ENCODE measurements around the gene LPP. TPM values are rescaled to one million over a fixed set of nuclear protein-coding genes. Genes with fewer than 3 reads are reported as not detected.

The LPP gene
- total and polyA plus RNA-seq, 2 of the 13 experiments (the other 11 are each of a cell fraction or from before 2014, with no cell fraction given), result 19.2 to 29.9 TPM

DNA sequence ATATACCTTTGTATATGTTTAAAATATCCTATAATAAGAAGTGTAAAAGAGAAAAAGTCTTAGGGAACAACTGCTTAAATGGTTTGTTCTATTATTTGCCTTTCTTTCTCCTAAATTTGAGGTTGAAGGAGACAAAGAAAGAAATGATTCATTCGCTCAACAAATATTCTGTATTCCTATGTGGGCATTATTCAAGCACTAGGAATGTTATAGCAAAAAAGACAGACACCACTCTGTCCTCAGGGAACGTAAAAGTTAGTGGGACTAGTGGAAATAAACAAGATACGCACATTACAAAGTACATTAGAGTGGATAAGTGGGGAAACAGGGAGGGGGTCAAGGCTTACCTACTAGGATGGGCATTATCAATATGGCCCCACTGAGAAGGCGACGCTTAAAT, 332.2 kb downstream of the LPP start (continued):
- TF ChIP-seq, protein P1, sequence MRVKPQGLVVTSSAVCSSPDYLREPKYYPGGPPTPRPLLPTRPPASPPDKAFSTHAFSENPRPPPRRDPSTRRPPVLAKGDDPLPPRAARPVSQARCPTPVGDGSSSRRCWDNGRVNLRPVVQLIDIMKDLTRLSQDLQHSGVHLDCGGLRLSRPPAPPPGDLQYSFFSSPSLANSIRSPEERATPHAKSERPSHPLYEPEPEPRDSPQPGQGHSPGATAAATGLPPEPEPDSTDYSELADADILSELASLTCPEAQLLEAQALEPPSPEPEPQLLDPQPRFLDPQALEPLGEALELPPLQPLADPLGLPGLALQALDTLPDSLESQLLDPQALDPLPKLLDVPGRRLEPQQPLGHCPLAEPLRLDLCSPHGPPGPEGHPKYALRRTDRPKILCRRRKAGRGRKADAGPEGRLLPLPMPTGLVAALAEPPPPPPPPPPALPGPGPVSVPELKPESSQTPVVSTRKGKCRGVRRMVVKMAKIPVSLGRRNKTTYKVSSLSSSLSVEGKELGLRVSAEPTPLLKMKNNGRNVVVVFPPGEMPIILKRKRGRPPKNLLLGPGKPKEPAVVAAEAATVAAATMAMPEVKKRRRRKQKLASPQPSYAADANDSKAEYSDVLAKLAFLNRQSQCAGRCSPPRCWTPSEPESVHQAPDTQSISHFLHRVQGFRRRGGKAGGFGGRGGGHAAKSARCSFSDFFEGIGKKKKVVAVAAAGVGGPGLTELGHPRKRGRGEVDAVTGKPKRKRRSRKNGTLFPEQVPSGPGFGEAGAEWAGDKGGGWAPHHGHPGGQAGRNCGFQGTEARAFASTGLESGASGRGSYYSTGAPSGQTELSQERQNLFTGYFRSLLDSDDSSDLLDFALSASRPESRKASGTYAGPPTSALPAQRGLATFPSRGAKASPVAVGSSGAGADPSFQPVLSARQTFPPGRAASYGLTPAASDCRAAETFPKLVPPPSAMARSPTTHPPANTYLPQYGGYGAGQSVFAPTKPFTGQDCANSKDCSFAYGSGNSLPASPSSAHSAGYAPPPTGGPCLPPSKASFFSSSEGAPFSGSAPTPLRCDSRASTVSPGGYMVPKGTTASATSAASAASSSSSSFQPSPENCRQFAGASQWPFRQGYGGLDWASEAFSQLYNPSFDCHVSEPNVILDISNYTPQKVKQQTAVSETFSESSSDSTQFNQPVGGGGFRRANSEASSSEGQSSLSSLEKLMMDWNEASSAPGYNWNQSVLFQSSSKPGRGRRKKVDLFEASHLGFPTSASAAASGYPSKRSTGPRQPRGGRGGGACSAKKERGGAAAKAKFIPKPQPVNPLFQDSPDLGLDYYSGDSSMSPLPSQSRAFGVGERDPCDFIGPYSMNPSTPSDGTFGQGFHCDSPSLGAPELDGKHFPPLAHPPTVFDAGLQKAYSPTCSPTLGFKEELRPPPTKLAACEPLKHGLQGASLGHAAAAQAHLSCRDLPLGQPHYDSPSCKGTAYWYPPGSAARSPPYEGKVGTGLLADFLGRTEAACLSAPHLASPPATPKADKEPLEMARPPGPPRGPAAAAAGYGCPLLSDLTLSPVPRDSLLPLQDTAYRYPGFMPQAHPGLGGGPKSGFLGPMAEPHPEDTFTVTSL (CRISPR knock-in tag; IDR thresholded peaks at IDR 0.05; ENCODE audit: borderline replicate concordance), result no peak
- TF ChIP-seq TP53 (CRISPR knock-in tag; conservative IDR thresholded peaks at IDR 0.05) (no peak), MXI1 (IDR thresholded peaks at IDR 0.05; ENCODE audit: borderline replicate concordance, low read depth, low read length) (no peak)
- TF ChIP-seq, protein P2, sequence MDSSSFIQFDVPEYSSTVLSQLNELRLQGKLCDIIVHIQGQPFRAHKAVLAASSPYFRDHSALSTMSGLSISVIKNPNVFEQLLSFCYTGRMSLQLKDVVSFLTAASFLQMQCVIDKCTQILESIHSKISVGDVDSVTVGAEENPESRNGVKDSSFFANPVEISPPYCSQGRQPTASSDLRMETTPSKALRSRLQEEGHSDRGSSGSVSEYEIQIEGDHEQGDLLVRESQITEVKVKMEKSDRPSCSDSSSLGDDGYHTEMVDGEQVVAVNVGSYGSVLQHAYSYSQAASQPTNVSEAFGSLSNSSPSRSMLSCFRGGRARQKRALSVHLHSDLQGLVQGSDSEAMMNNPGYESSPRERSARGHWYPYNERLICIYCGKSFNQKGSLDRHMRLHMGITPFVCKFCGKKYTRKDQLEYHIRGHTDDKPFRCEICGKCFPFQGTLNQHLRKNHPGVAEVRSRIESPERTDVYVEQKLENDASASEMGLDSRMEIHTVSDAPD (CRISPR knock-in tag; IDR thresholded peaks at IDR 0.05), result no peak

DNA sequence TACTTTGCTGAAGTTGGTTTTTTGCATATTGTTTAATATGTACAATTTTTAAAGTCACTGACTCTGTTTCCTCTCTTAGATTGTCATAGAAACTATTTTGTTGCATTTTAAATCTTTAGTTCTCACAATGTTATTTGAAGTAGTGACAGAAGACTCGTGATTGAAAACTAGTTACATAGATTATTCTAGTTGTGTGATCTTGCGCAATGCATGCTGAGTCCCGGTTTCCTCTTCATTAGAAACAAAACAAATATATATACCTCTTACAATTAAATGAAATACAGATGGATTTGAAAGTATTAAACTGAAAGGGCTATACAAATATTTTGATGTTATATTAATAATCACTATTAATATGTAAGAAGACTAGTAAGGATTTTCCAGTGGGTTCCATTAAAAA, 333.0 kb downstream of the LPP start:
- FAIRE-seq (no peak), ATAC-seq (no peak), DNase-seq (ENCODE audit: low spot score) (no peak)
- in situ Hi-C loops (cut with HindIII; ENCODE audit: extremely low pct_ligation_motif_present, low pct_unique_long_range_greater_than_20kb), result no loop called here
- POLR2A ChIA-PET, result no interaction called here
- no peak overlapping the region for H3K4me3 ChIP-seq (replicated peaks in 1 of 3; ENCODE audit: insufficient read depth in 1 of 3, low read depth in 2 of 3, low read length in 3 of 3)
- H3K9me3 ChIP-seq (ENCODE audit: low read length), result no peaks in the 10 kb centered on the region
- no peak overlapping the region for H3K9ac ChIP-seq (ENCODE audit: insufficient read depth, low read depth, low read length)
- TSS peak; percentile 20 for BruUV-seq (replicated peaks)
- H3K79me2 ChIP-seq (ENCODE audit: insufficient read depth, low read length), result no peaks in the 10 kb centered on the region
- no peaks in the 10 kb centered on the region for H3K4me1 ChIP-seq (ENCODE audit: insufficient read depth, low read length)
- H3K27ac ChIP-seq (ENCODE audit: extremely low read length, insufficient read depth, low read length), result no peak overlapping the region
- H3K36me3 ChIP-seq (replicated peaks in 1 of 2; ENCODE audit: control insufficient read depth in 1 of 2, insufficient read depth in 2 of 2, low read length in 2 of 2), result peaks cover 5 to 20% of the 10 kb centered on the region in 2 experiments
- intact Hi-C loops (cut with micrococcal nuclease; ENCODE audit: unreplicated experiment), result no loop called here
- H3K4me2 ChIP-seq (ENCODE audit: low read depth, low read length), result no peak overlapping the region
- H4K20me1 ChIP-seq (ENCODE audit: insufficient read depth, low read length), result no peaks in the 10 kb centered on the region
- WGBS (ENCODE audit: low lambda C conversion rate), result 95% methylated on average over 3 of the region's 3 CpGs
- H3K27me3 ChIP-seq (ENCODE audit: control insufficient read depth in 1 of 2, insufficient read depth in 2 of 2, low read length in 2 of 2), result no peaks in the 10 kb centered on the region
- TF ChIP-seq CEBPG (CRISPR knock-in tag; IDR thresholded peaks at IDR 0.05) (peak; percentile 67), CEBPB (IDR thresholded peaks at IDR 0.05; ENCODE audit: borderline replicate concordance, low read depth, low read length) (peak; percentile 89), NFYC (CRISPR knock-in tag; IDR thresholded peaks at IDR 0.05) (no peak)
- CTCF ChIA-PET (ENCODE audit: low intra/inter-chr PET ratio, low total read pairs), result no interaction called here
- no peak overlapping the region for H2AFZ ChIP-seq (ENCODE audit: low read length)
